Measurements from ENCODE around the gene MAPKAPK5.

DNA sequence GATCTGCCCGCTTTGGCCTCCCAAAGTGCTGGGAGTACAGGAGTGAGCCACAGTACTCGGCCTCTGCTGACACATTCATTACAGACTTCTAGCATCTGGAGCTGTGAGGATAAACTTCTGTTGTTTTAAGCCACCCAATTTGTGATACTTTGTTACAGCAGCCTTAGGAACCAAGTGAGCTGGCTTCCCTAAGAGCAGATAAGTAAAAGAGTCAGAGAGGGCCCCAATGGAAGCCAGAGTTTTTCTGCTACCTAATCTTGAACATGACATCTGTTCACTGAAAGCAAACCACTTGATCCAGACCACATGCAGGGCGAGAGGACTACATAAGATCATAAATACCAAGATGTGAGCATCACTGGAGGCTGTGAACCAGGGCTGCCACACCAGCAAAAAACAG lies 3.7 kb upstream of the MAPKAPK5 start:
- TF ChIP-seq, protein P1, sequence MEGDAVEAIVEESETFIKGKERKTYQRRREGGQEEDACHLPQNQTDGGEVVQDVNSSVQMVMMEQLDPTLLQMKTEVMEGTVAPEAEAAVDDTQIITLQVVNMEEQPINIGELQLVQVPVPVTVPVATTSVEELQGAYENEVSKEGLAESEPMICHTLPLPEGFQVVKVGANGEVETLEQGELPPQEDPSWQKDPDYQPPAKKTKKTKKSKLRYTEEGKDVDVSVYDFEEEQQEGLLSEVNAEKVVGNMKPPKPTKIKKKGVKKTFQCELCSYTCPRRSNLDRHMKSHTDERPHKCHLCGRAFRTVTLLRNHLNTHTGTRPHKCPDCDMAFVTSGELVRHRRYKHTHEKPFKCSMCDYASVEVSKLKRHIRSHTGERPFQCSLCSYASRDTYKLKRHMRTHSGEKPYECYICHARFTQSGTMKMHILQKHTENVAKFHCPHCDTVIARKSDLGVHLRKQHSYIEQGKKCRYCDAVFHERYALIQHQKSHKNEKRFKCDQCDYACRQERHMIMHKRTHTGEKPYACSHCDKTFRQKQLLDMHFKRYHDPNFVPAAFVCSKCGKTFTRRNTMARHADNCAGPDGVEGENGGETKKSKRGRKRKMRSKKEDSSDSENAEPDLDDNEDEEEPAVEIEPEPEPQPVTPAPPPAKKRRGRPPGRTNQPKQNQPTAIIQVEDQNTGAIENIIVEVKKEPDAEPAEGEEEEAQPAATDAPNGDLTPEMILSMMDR (IDR thresholded peaks at IDR 0.05), result no peak
- TF ChIP-seq POLR2A (IDR thresholded peaks at IDR 0.05), result no peak

Measured in Peyer's patch (tissue), 4 donors.